ENCODE data around the gene SLC7A11.

DNA sequence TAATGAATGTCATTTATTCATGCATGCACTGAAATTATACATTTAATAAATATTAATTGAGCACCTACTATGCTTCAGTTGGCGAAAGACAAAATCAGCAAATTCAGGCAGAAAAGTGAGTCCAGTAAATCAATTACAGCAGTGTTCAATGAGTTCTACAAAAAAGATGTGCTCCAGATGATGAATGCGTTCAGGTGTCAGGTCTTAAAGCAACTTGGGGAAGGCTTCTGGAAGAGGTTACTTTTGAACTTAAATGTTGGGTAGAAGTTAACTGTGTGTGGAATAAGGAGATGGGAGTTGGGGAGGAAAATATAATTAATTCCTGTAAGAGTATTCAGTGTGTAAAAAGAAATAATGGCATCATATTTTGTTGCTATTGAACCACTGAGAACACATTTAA is 79.0 kb downstream of the SLC7A11 start:
- TF ChIP-seq, protein P1, sequence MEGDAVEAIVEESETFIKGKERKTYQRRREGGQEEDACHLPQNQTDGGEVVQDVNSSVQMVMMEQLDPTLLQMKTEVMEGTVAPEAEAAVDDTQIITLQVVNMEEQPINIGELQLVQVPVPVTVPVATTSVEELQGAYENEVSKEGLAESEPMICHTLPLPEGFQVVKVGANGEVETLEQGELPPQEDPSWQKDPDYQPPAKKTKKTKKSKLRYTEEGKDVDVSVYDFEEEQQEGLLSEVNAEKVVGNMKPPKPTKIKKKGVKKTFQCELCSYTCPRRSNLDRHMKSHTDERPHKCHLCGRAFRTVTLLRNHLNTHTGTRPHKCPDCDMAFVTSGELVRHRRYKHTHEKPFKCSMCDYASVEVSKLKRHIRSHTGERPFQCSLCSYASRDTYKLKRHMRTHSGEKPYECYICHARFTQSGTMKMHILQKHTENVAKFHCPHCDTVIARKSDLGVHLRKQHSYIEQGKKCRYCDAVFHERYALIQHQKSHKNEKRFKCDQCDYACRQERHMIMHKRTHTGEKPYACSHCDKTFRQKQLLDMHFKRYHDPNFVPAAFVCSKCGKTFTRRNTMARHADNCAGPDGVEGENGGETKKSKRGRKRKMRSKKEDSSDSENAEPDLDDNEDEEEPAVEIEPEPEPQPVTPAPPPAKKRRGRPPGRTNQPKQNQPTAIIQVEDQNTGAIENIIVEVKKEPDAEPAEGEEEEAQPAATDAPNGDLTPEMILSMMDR (IDR thresholded peaks at IDR 0.05) = no peak
- TF ChIP-seq POLR2AphosphoS5 (IDR thresholded peaks at IDR 0.05) (no peak), POLR2A (IDR thresholded peaks at IDR 0.05) (no peak)
